ENCODE measurements around the gene FOXO6.

FOXO6 gene

GRCh38 chr1:41327383-41327999, 33.7 kb upstream of the FOXO6 start:
- Histone ChIP-seq H3K9ac (ENCODE audit: low read length) (no peak overlapping the region), H3K27ac (ENCODE audit: low read depth, low read length, poor library complexity, severe bottlenecking) (no peak overlapping the region), H3K4me1 (ENCODE audit: insufficient read depth, low read length, severe bottlenecking) (no peaks in the 10 kb centered on the region), H3K36me3 (ENCODE audit: insufficient read depth, low read length) (no peaks in the 10 kb centered on the region), H3K27me3 (ENCODE audit: insufficient read depth, low read length) (0 out of 2 replicates have a peak, but pooled peaks cover 4% of the 10 kb centered on the region), H3F3A (ENCODE audit: insufficient read depth, low read length) (no peaks in the 10 kb centered on the region), H4K20me1 (ENCODE audit: insufficient read depth, low read length) (no peaks in the 10 kb centered on the region), H2AFZ (ENCODE audit: low read length) (no peak overlapping the region), H3K9me2 (ENCODE audit: low read depth, low read length) (no peaks in the 10 kb centered on the region), H3K4me2 (ENCODE audit: low read length) (no peak overlapping the region), H3K4me3 (ENCODE audit: low read depth, low read length, poor library complexity, severe bottlenecking) (no peak overlapping the region), H3K9me3 (ENCODE audit: low read length) (no peaks in the 10 kb centered on the region), H3K79me2 (ENCODE audit: insufficient read depth, low read length) (no peaks in the 10 kb centered on the region)
- no peak for TF ChIP-seq CTCF (IDR thresholded peaks at IDR 0.05; ENCODE audit: low read length)
- no peak for TF ChIP-seq EZH2 (IDR thresholded peaks at IDR 0.05; ENCODE audit: borderline replicate concordance, low read length)

- H3K9ac ChIP-seq (ENCODE audit: low read length), result no peak overlapping the region
- H3F3A ChIP-seq (ENCODE audit: insufficient read depth, low read length), result no peaks in the 10 kb centered on the region
- H3K9me3 ChIP-seq (ENCODE audit: low read length), result no peaks in the 10 kb centered on the region
- H3K36me3 ChIP-seq (ENCODE audit: insufficient read depth, low read length), result no peaks in the 10 kb centered on the region
- no peak for TF ChIP-seq EZH2 (IDR thresholded peaks at IDR 0.05; ENCODE audit: borderline replicate concordance, low read length)
- no peak for TF ChIP-seq CTCF (IDR thresholded peaks at IDR 0.05; ENCODE audit: low read length)
- no peaks in the 10 kb centered on the region for H4K20me1 ChIP-seq (ENCODE audit: insufficient read depth, low read length)
- no peak overlapping the region for H2AFZ ChIP-seq (ENCODE audit: low read length)
- no peaks in the 10 kb centered on the region for H3K9me2 ChIP-seq (ENCODE audit: low read depth, low read length)
- H3K27me3 ChIP-seq (ENCODE audit: insufficient read depth, low read length), result 0 out of 2 replicates have a peak, but pooled peaks cover 4% of the 10 kb centered on the region
- no peak overlapping the region for H3K4me3 ChIP-seq (ENCODE audit: low read depth, low read length, poor library complexity, severe bottlenecking)
- H3K27ac ChIP-seq (ENCODE audit: low read depth, low read length, poor library complexity, severe bottlenecking), result no peak overlapping the region
- no peaks in the 10 kb centered on the region for H3K79me2 ChIP-seq (ENCODE audit: insufficient read depth, low read length)
- no peak overlapping the region for H3K4me2 ChIP-seq (ENCODE audit: low read length)
- H3K4me1 ChIP-seq (ENCODE audit: insufficient read depth, low read length, severe bottlenecking), result no peaks in the 10 kb centered on the region
Observed at GRCh38 chr1:41328001-41328615, 33.1 kb upstream of the FOXO6 start.

- H3K79me2 ChIP-seq (ENCODE audit: insufficient read depth, low read length), result no peaks in the 10 kb centered on the region
- no peak for TF ChIP-seq CTCF (IDR thresholded peaks at IDR 0.05; ENCODE audit: low read length)
- TF ChIP-seq EZH2 (IDR thresholded peaks at IDR 0.05; ENCODE audit: borderline replicate concordance, low read length), result no peak
- H3K27me3 ChIP-seq (ENCODE audit: insufficient read depth, low read length), result 0 out of 2 replicates have a peak, but pooled peaks cover 4% of the 10 kb centered on the region
- no peaks in the 10 kb centered on the region for H3F3A ChIP-seq (ENCODE audit: insufficient read depth, low read length)
- no peak overlapping the region for H3K9ac ChIP-seq (ENCODE audit: low read length)
- no peaks in the 10 kb centered on the region for H3K9me2 ChIP-seq (ENCODE audit: low read depth, low read length)
- no peak overlapping the region for H3K4me2 ChIP-seq (ENCODE audit: low read length)
- no peak overlapping the region for H2AFZ ChIP-seq (ENCODE audit: low read length)
- no peaks in the 10 kb centered on the region for H3K9me3 ChIP-seq (ENCODE audit: low read length)
- no peaks in the 10 kb centered on the region for H3K4me1 ChIP-seq (ENCODE audit: insufficient read depth, low read length, severe bottlenecking)
- H3K36me3 ChIP-seq (ENCODE audit: insufficient read depth, low read length), result no peaks in the 10 kb centered on the region
- H3K4me3 ChIP-seq (ENCODE audit: low read depth, low read length, poor library complexity, severe bottlenecking), result no peak overlapping the region
- H4K20me1 ChIP-seq (ENCODE audit: insufficient read depth, low read length), result no peaks in the 10 kb centered on the region
- H3K27ac ChIP-seq (ENCODE audit: low read depth, low read length, poor library complexity, severe bottlenecking), result no peak overlapping the region
Observed at GRCh38 chr1:41328780-41329640, 32.2 kb upstream of the FOXO6 start.
